Endothelial cell of umbilical vein (primary cell): ENCODE results near the gene NCK2. TPM values are rescaled to one million over a fixed set of nuclear protein-coding genes. Genes with fewer than 3 reads are reported as not detected.

Experiments used
- BruUV-seq: library from RNA; stranded (reverse); fragments of 400-500 nt; replicated peaks from 2 replicates; lab custom pipeline; 2021; lab: Mats Ljungman, UMichigan
- CTCF ChIA-PET: fragments of 300-600, 350-600 bp; sonication (Branson Sonifier 250); formaldehyde crosslinking; loops from one replicate; lab custom pipeline; 2021; ENCODE audit warnings: antibody characterized with exemption, inconsistent platforms; lab: Charles Lee
- POLR2A ChIA-PET: fragments of 300-600, 350-600 bp; sonication (Branson Sonifier 250); formaldehyde crosslinking; loops from one replicate; lab custom pipeline; 2021; ENCODE audit warnings: antibody characterized with exemption, inconsistent platforms; lab: Charles Lee
- DNase-seq: peaks from one replicate; pipeline ENCODE4 v3.0.0-alpha.2; 2011; ENCODE audit warnings: low read depth, low spot score
- FAIRE-seq: peaks from 2 replicates; lab custom pipeline; 2011; peaks lifted over from hg19 to GRCh38; lab: Jason Lieb, UNC
- H2AFZ ChIP-seq: 2 replicates; pipeline ENCODE4 v1.6.0; 2012; ENCODE audit warnings: low read depth, low read length, control low read depth, inconsistent platforms
- H3K27ac ChIP-seq: 2 replicates; pipeline ENCODE4 v1.5.1; 2011; ENCODE audit warnings: low read depth, mild to moderate bottlenecking, control low read depth, low read length, moderate library complexity; ENCODE audit not compliant: insufficient read depth
- H3K27me3 ChIP-seq, 2 experiments: 2 replicates each; pipeline versions ENCODE4 v1.6.0 to v1.6.1; 2011; ENCODE audit warnings: low read length in 2 of 2, mixed read lengths in 1 of 2; ENCODE audit not compliant: control insufficient read depth in 2 of 2, insufficient read depth in 2 of 2
- H3K36me3 ChIP-seq, 2 experiments: 2 replicates in 1 of 2; 3 replicates in 1 of 2; pipeline ENCODE4 v1.5.1; 2011; ENCODE audit warnings: low read length in 2 of 2, mild to moderate bottlenecking in 1 of 2, moderate library complexity in 1 of 2; ENCODE audit not compliant: control insufficient read depth in 2 of 2, insufficient read depth in 2 of 2; ENCODE audit errors: extremely low read depth in 1 of 2
- H3K4me1 ChIP-seq: 3 replicates; pipeline ENCODE4 v1.5.1; 2011; ENCODE audit warnings: mild to moderate bottlenecking, low read length; ENCODE audit not compliant: control insufficient read depth, insufficient read depth; ENCODE audit errors: extremely low read depth
- H3K4me2 ChIP-seq: 2 replicates; pipeline ENCODE4 v1.6.1; 2011; ENCODE audit warnings: low read length, control low read depth, mixed read lengths; ENCODE audit not compliant: insufficient read depth
- H3K4me3 ChIP-seq, 3 experiments: fragments of 200-600 bp in 1 of 3; sonication (generic), shearing (Covaris generic) in 1 of 3; replicated peaks in 1 of 3; 2 replicates each; pipeline ENCODE4 v1.5.1; 2011 to 2016; ENCODE audit warnings: control low read depth in 3 of 3, low read length in 3 of 3, mild to moderate bottlenecking in 2 of 3, inconsistent platforms in 1 of 3, low read depth in 1 of 3, moderate library complexity in 1 of 3; ENCODE audit not compliant: insufficient read depth in 1 of 3
- H3K79me2 ChIP-seq: 2 replicates; pipeline ENCODE4 v1.6.0; 2012; ENCODE audit warnings: low read length, inconsistent platforms; ENCODE audit not compliant: control insufficient read depth, insufficient read depth
- H3K9ac ChIP-seq: replicated peaks from 2 replicates; pipeline ENCODE3; 2011; ENCODE audit warnings: low read length, control low read depth; ENCODE audit not compliant: insufficient read depth; ENCODE audit errors: extremely low read depth
- H3K9me1 ChIP-seq: replicated peaks from 3 replicates; pipeline ENCODE4 v1.6.0; 2011; ENCODE audit warnings: mild to moderate bottlenecking, low read length; ENCODE audit not compliant: control insufficient read depth, insufficient read depth; ENCODE audit errors: extremely low read depth
- H3K9me3 ChIP-seq: replicated peaks from 2 replicates; pipeline ENCODE4 v1.5.1; 2012; ENCODE audit warnings: low read length, inconsistent platforms; ENCODE audit not compliant: control insufficient read depth, insufficient read depth
- H4K20me1 ChIP-seq: replicated peaks from 2 replicates; pipeline ENCODE3; 2011; ENCODE audit warnings: mild to moderate bottlenecking, low read length; ENCODE audit not compliant: control insufficient read depth, insufficient read depth; ENCODE audit errors: extremely low read depth
- EZH2 ChIP-seq: IDR thresholded peaks from 2 replicates; pipeline ENCODE4 v1.6.1; 2012; ENCODE audit warnings: borderline replicate concordance, low read depth, mild to moderate bottlenecking, moderate library complexity, low read length, inconsistent platforms; ENCODE audit not compliant: severe bottlenecking
- FOS ChIP-seq: IDR thresholded peaks from 2 replicates; pipeline ENCODE4 v1.6.1; 2011; ENCODE audit warnings: mild to moderate bottlenecking, low read length, moderate library complexity, borderline replicate concordance; ENCODE audit not compliant: insufficient read depth
- GATA2 ChIP-seq: IDR thresholded peaks from 2 replicates; pipeline ENCODE4 v1.7.0; 2011; ENCODE audit warnings: low read depth, mild to moderate bottlenecking, moderate library complexity, mixed read lengths, low read length; ENCODE audit not compliant: insufficient read length, insufficient read depth
- JUN ChIP-seq: IDR thresholded peaks from 2 replicates; pipeline ENCODE4 v1.6.1; 2011; ENCODE audit warnings: borderline replicate concordance, low read depth; ENCODE audit not compliant: insufficient read length, insufficient read depth
- MYC ChIP-seq: IDR thresholded peaks from one replicate; pipeline ENCODE4 v1.6.1; 2011; ENCODE audit warnings: mild to moderate bottlenecking, low read depth, low read length
- POLR2A ChIP-seq: IDR thresholded peaks from 2 replicates; pipeline ENCODE4 v1.6.1; 2012; ENCODE audit warnings: low read depth, mild to moderate bottlenecking, control low read depth, low read length
- POLR2AphosphoS5 ChIP-seq: IDR thresholded peaks from 2 replicates; pipeline ENCODE4 v1.6.1; 2012; ENCODE audit warnings: low read depth, mild to moderate bottlenecking, control low read depth, low read length, moderate library complexity; ENCODE audit not compliant: insufficient read depth
- dilution Hi-C: fragments of 300-500 bp; cut with MboI; formaldehyde crosslinking; loops from one replicate; pipeline ENCODE4 v1.15.0; 2019; ENCODE audit warnings: low sequenced_read_pairs; ENCODE audit not compliant: extremely low pct_ligation_motif_present
- intact Hi-C: fragments of 100-400 bp; cut with micrococcal nuclease; formaldehyde crosslinking; loops from one replicate; pipeline ENCODE4 v1.10.0; 2022
- polyA plus RNA-seq, 4 experiments: library from polyadenylated mRNA; depleted of rRNA in 3 of 4; stranded (reverse) in 3 of 4; unstranded in 1 of 4; fragments of >200 nt; gene quantifications; 2 replicates each; pipeline versions ENCODE4 v1.2.1 to v1.2.3, GENCODE V29; 2011 to 2012; ENCODE audit warnings: missing spikeins in 1 of 4
- total RNA-seq: library from RNA; stranded (reverse); gene quantifications from 2 replicates; pipeline ENCODE4 v1.2.3, GENCODE V29; 2021
- TF ChIP-seq, protein P1 (sequence below), 2 donors: IDR thresholded peaks; 1 replicate in 1 of 2; 2 replicates in 1 of 2; pipeline ENCODE4 v1.5.1; 2011; ENCODE audit warnings: low read length in 2 of 2, mild to moderate bottlenecking in 2 of 2, moderate library complexity in 2 of 2, control low read depth in 1 of 2, inconsistent platforms in 1 of 2, low read depth in 1 of 2; ENCODE audit not compliant: insufficient read depth in 1 of 2; ENCODE audit errors: extremely low read depth in 1 of 2
- TF ChIP-seq, protein P2 (sequence below): IDR thresholded peaks from 2 replicates; pipeline ENCODE4 v1.6.1; 2011; ENCODE audit not compliant: insufficient read depth, insufficient read length

The NCK2 gene
- total and polyA plus RNA-seq, 2 donors (not counting 3 experiments of a cell fraction or from before 2014, with no cell fraction given): 23.8 to 39.1 TPM

DNA sequence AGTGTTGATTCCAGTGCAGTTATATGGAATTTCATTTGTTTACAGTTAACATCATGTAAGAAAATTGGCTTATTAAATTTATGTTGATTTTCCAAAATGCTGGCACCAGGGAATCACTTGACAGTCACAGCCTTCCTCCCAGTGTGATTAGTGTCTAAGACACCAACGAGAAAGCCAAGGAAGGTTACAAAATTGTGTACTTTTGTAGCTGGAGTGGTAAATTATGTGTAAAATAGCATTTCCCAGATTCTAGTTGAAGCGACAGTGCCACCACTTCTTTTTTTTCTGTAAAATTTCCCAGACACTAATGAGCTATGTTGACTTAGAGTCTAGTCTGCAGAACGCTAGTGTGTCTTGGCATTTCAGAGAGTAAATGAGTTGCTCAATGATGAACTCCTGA, 101.3 kb downstream of the NCK2 start:
- no peak overlapping the region for H2AFZ ChIP-seq
- dilution Hi-C loops: no loop called here
- no peak overlapping the region for H3K4me3 ChIP-seq
- FAIRE-seq (no peak), DNase-seq (no peak)
- POLR2A ChIA-PET: no interaction called here
- no peaks in the 10 kb centered on the region for H3K9me3 ChIP-seq
- H3K36me3 ChIP-seq: no peaks in the 10 kb centered on the region
- no peaks in the 10 kb centered on the region for H3K79me2 ChIP-seq
- H4K20me1 ChIP-seq: no peaks in the 10 kb centered on the region
- BruUV-seq: no TSS peak
- H3K9me1 ChIP-seq: no peaks in the 10 kb centered on the region
- H3K9ac ChIP-seq: no peak overlapping the region
- no peaks in the 10 kb centered on the region for H3K27me3 ChIP-seq
- intact Hi-C loops: no loop called here
- no peaks in the 10 kb centered on the region for H3K4me1 ChIP-seq
- H3K4me2 ChIP-seq: no peak overlapping the region
- CTCF ChIA-PET: no interaction called here
- no peak for TF ChIP-seq JUN
- no peak for TF ChIP-seq POLR2A
- TF ChIP-seq GATA2: no peak
- no peak for TF ChIP-seq EZH2
- TF ChIP-seq, protein P1, sequence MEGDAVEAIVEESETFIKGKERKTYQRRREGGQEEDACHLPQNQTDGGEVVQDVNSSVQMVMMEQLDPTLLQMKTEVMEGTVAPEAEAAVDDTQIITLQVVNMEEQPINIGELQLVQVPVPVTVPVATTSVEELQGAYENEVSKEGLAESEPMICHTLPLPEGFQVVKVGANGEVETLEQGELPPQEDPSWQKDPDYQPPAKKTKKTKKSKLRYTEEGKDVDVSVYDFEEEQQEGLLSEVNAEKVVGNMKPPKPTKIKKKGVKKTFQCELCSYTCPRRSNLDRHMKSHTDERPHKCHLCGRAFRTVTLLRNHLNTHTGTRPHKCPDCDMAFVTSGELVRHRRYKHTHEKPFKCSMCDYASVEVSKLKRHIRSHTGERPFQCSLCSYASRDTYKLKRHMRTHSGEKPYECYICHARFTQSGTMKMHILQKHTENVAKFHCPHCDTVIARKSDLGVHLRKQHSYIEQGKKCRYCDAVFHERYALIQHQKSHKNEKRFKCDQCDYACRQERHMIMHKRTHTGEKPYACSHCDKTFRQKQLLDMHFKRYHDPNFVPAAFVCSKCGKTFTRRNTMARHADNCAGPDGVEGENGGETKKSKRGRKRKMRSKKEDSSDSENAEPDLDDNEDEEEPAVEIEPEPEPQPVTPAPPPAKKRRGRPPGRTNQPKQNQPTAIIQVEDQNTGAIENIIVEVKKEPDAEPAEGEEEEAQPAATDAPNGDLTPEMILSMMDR (IDR thresholded peaks at IDR 0.05; ENCODE audit: extremely low read depth in 1 of 2, insufficient read depth in 1 of 2, low read depth in 1 of 2, low read length in 2 of 2): no peak
- no peak for TF ChIP-seq POLR2AphosphoS5
- TF ChIP-seq FOS: no peak
- TF ChIP-seq, protein P2, sequence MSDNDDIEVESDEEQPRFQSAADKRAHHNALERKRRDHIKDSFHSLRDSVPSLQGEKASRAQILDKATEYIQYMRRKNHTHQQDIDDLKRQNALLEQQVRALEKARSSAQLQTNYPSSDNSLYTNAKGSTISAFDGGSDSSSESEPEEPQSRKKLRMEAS: no peak
- TF ChIP-seq MYC: no peak
- H3K27ac ChIP-seq: no peak overlapping the region
